HepG2 (cell line): ENCODE measurements around the gene RNH1. TPM values are rescaled to one million over a fixed set of nuclear protein-coding genes. Genes with fewer than 3 reads are reported as not detected.
A peak's percentile ranks its signal among the peaks of the same experiment; 100 is the strongest.

ENCODE experiments used
- CCDC6 ChIP-seq: sonication (generic); formaldehyde crosslinking; IDR thresholded peaks from 2 replicates; pipeline ENCODE4 v1.8.1; 2022; ENCODE audit warnings: mild to moderate bottlenecking, missing genetic modification reagents, moderate library complexity
- CEBPB ChIP-seq: IDR thresholded peaks from 2 replicates; pipeline ENCODE4 v1.6.1; 2011; ENCODE audit warnings: low read depth, low read length, improper control_type of control experiment, borderline replicate concordance
- CREBL2 ChIP-seq: sonication (generic); formaldehyde crosslinking; IDR thresholded peaks from 2 replicates; pipeline ENCODE4 v1.8.1; 2023; ENCODE audit warnings: missing genetic modification reagents, mild to moderate bottlenecking, borderline replicate concordance
- DR1 ChIP-seq: sonication (generic); formaldehyde crosslinking; IDR thresholded peaks from 2 replicates; pipeline ENCODE4 v1.8.0; 2021; ENCODE audit warnings: mild to moderate bottlenecking, missing genetic modification reagents, inconsistent platforms
- EED ChIP-seq: sonication (generic); formaldehyde crosslinking; IDR thresholded peaks from 2 replicates; pipeline ENCODE4 v1.5.0; 2020; ENCODE audit warnings: mild to moderate bottlenecking, missing genetic modification reagents
- FOXK1 ChIP-seq: sonication (generic); formaldehyde crosslinking; IDR thresholded peaks from 2 replicates; pipeline ENCODE4 v1.4.0; 2020; ENCODE audit warnings: low read depth, missing genetic modification reagents, borderline replicate concordance
- MED1 ChIP-seq: sonication (generic); formaldehyde crosslinking; IDR thresholded peaks from 2 replicates; pipeline ENCODE4 v1.4.0; 2020; ENCODE audit warnings: missing genetic modification reagents
- NRL ChIP-seq: sonication (generic); formaldehyde crosslinking; IDR thresholded peaks from 2 replicates; pipeline ENCODE4 v1.5.0; 2020; ENCODE audit warnings: missing genetic modification reagents, mild to moderate bottlenecking, moderate library complexity, borderline replicate concordance
- POLR2A ChIP-seq, 2 experiments: IDR thresholded peaks; 2 replicates each; pipeline ENCODE4 v1.6.1; 2011; ENCODE audit warnings: low read depth in 2 of 2, low read length in 2 of 2, mild to moderate bottlenecking in 1 of 2, moderate library complexity in 1 of 2; ENCODE audit not compliant: insufficient read depth in 1 of 2
- THAP7 ChIP-seq: sonication (generic); formaldehyde crosslinking; IDR thresholded peaks from 2 replicates; pipeline ENCODE4 v1.8.1; 2023; ENCODE audit warnings: mild to moderate bottlenecking, missing genetic modification reagents
- THRA ChIP-seq: sonication (generic); formaldehyde crosslinking; IDR thresholded peaks from 2 replicates; pipeline ENCODE4 v1.4.0; 2020; ENCODE audit warnings: missing genetic modification reagents, borderline replicate concordance
- TIGD3 ChIP-seq: sonication (generic); formaldehyde crosslinking; IDR thresholded peaks from 2 replicates; pipeline ENCODE4 v1.5.1; 2020; ENCODE audit warnings: mild to moderate bottlenecking, missing genetic modification reagents, borderline replicate concordance
- ZFX ChIP-seq: sonication (generic); formaldehyde crosslinking; IDR thresholded peaks from 2 replicates; pipeline ENCODE4 v1.4.0; 2020; ENCODE audit warnings: mild to moderate bottlenecking, low read depth, missing genetic modification reagents, moderate library complexity
- ZFY ChIP-seq: sonication (generic); formaldehyde crosslinking; IDR thresholded peaks from 2 replicates; pipeline ENCODE4 v1.4.0; 2020; ENCODE audit warnings: missing genetic modification reagents
- ZKSCAN1 ChIP-seq: fragments of 150-350 bp; IDR thresholded peaks from 2 replicates; pipeline ENCODE4 v1.6.1; 2014; ENCODE audit warnings: low read length
- ZNF124 ChIP-seq: sonication (generic); formaldehyde crosslinking; IDR thresholded peaks from 2 replicates; pipeline ENCODE4 v1.4.0; 2020; ENCODE audit warnings: missing genetic modification reagents
- ZNF180 ChIP-seq: sonication (generic); formaldehyde crosslinking; IDR thresholded peaks from 2 replicates; pipeline ENCODE4 v1.4.0; 2020; ENCODE audit warnings: low read depth, missing genetic modification reagents, borderline replicate concordance
- ZNF24 ChIP-seq: fragments of 450-650 bp; IDR thresholded peaks from 2 replicates; pipeline ENCODE4 v1.6.1; 2017; ENCODE audit warnings: antibody characterized with exemption, mild to moderate bottlenecking
- ZNF256 ChIP-seq: sonication (generic); formaldehyde crosslinking; conservative IDR thresholded peaks from 2 replicates; pipeline ENCODE4 v1.4.0; 2020; ENCODE audit warnings: missing genetic modification reagents
- ZNF331 ChIP-seq: sonication (generic); formaldehyde crosslinking; IDR thresholded peaks from 2 replicates; pipeline ENCODE4 v1.4.0; 2020; ENCODE audit warnings: missing genetic modification reagents
- ZNF550 ChIP-seq: sonication (generic); formaldehyde crosslinking; IDR thresholded peaks from 2 replicates; pipeline ENCODE4 v1.4.0; 2020; ENCODE audit warnings: mild to moderate bottlenecking, missing genetic modification reagents, borderline replicate concordance
- ZNF670 ChIP-seq: sonication (generic); formaldehyde crosslinking; IDR thresholded peaks from 2 replicates; pipeline ENCODE4 v1.8.0; 2022; ENCODE audit warnings: mild to moderate bottlenecking, missing genetic modification reagents, borderline replicate concordance
- ZUFSP ChIP-seq: sonication (generic); formaldehyde crosslinking; IDR thresholded peaks from 2 replicates; pipeline ENCODE4 v1.9.0; 2021; ENCODE audit warnings: missing genetic modification reagents, mild to moderate bottlenecking, borderline replicate concordance
- polyA plus RNA-seq, 8 experiments: library from polyadenylated mRNA; depleted of rRNA in 3 of 8; stranded (reverse) in 7 of 8; unstranded in 1 of 8; fragments of >200 nt; fragmentation: Illumina TruSeq in 4 of 8; extraction: Trizol in 4 of 8; gene quantifications; 2 replicates each; pipeline versions ENCODE4 v1.2.1 to v1.2.3, GENCODE V29; 2011 to 2016; ENCODE audit warnings: low read depth in 4 of 8, missing spikeins in 1 of 8, mixed read lengths in 1 of 8; ENCODE audit not compliant: insufficient read depth in 1 of 8
- total RNA-seq, 5 experiments: library from RNA; depleted of rRNA; stranded (reverse); fragments of >200 nt; fragmentation: Illumina TruSeq; extraction: Trizol; gene quantifications; 2 replicates each; pipeline ENCODE4 v1.2.3, GENCODE V29; 2016; ENCODE audit warnings: low read depth in 1 of 5

RNH1 gene
- total and polyA plus RNA-seq, 2 of the 13 experiments (the other 11 are each of a cell fraction or from before 2014, with no cell fraction given): 36.0 to 74.1 TPM

GRCh38 chr11:469684-470560 is 37.1 kb downstream of the RNH1 start (continued):
- TF ChIP-seq ZNF180 (CRISPR knock-in tag) (no peak), MED1 (CRISPR knock-in tag) (peak; percentile 76), ZFX (peak; percentile 69), ZKSCAN1 (no peak), CEBPB (no peak), ZFY (CRISPR knock-in tag) (peak; percentile 71), NRL (no peak), THRA (CRISPR knock-in tag) (no peak), ZNF331 (CRISPR knock-in tag) (peak; percentile 73), ZNF124 (no peak; the same call in 1 of the 2 replicates), TIGD3 (CRISPR knock-in tag) (no peak), POLR2A (IDR thresholded peaks at IDR 0.05; ENCODE audit: insufficient read depth in 1 of 2, low read depth in 2 of 2, low read length in 2 of 2) (peak; percentile 65 to 66), EED (CRISPR knock-in tag) (no peak), FOXK1 (0 out of 2 replicates have a peak, but pooled peaks have one; percentile 19), CREBL2 (no peak), DR1 (CRISPR knock-in tag) (no peak), ZUFSP (no peak), ZNF256 (no peak), ZNF24 (no peak), ZNF550 (no peak), ZNF670 (CRISPR knock-in tag) (no peak), THAP7 (no peak), CCDC6 (CRISPR knock-in tag) (0 out of 2 replicates have a peak, but pooled peaks have one; percentile 28)
